MM.1S (cell line): ENCODE data around the gene KLHDC7A.

Experiments
- DNase-seq: peaks from one replicate; pipeline ENCODE4 v3.0.0-alpha.2; 2015
- H2AFZ ChIP-seq: fragments of 300-600 bp; sonication (generic); 2 replicates; pipeline ENCODE4 v1.6.0; 2016; ENCODE audit warnings: antibody characterized with exemption, low read length
- H3F3A ChIP-seq: fragments of 300-600 bp; sonication (generic); 2 replicates; pipeline ENCODE4 v1.6.1; 2016; ENCODE audit warnings: mild to moderate bottlenecking, antibody characterized with exemption, low read length, moderate library complexity, mixed read lengths; ENCODE audit not compliant: insufficient read depth
- H3K27ac ChIP-seq: fragments of 300-600 bp; sonication (generic); 2 replicates; pipeline ENCODE4 v1.5.1; 2016; ENCODE audit warnings: mild to moderate bottlenecking, low read length
- H3K27me3 ChIP-seq: fragments of 300-600 bp; sonication (generic); replicated peaks from 2 replicates; pipeline ENCODE4 v1.6.0; 2016; ENCODE audit warnings: low read length; ENCODE audit not compliant: insufficient read depth
- H3K36me3 ChIP-seq: fragments of 300-600 bp; sonication (generic); replicated peaks from 2 replicates; pipeline ENCODE4 v1.6.1; 2016; ENCODE audit warnings: mild to moderate bottlenecking, low read length, mixed read lengths; ENCODE audit not compliant: insufficient read depth
- H3K4me1 ChIP-seq: fragments of 300-600 bp; sonication (generic); 2 replicates; pipeline ENCODE4 v1.6.1; 2016; ENCODE audit warnings: low read length, mixed read lengths
- H3K4me2 ChIP-seq: fragments of 300-600 bp; sonication (generic); 2 replicates; pipeline ENCODE4 v1.6.0; 2016; ENCODE audit warnings: low read depth, low read length
- H3K4me3 ChIP-seq: fragments of 300-600 bp; sonication (generic); 2 replicates; pipeline ENCODE4 v1.5.1; 2016; ENCODE audit warnings: low read length, mixed read lengths
- H3K79me2 ChIP-seq: fragments of 300-600 bp; sonication (generic); 2 replicates; pipeline ENCODE4 v1.6.1; 2016; ENCODE audit warnings: mixed run types, low read length, mixed read lengths
- H3K9ac ChIP-seq: fragments of 300-600 bp; sonication (generic); 2 replicates; pipeline ENCODE4 v1.6.1; 2016; ENCODE audit warnings: low read length, mixed read lengths
- H3K9me2 ChIP-seq: fragments of 300-600 bp; sonication (generic); replicated peaks from 2 replicates; pipeline ENCODE4 v1.6.1; 2016; ENCODE audit warnings: mild to moderate bottlenecking, low read length, mixed read lengths; ENCODE audit not compliant: insufficient read depth
- H3K9me3 ChIP-seq: fragments of 300-600 bp; sonication (generic); replicated peaks from 2 replicates; pipeline ENCODE4 v1.6.1; 2016; ENCODE audit warnings: mild to moderate bottlenecking, low read length, mixed read lengths; ENCODE audit not compliant: insufficient read depth
- H4K20me1 ChIP-seq: fragments of 300-600 bp; sonication (generic); 2 replicates; pipeline ENCODE4 v1.6.1; 2016; ENCODE audit warnings: mild to moderate bottlenecking, low read length, moderate library complexity, mixed read lengths; ENCODE audit not compliant: insufficient read depth
- EZH2 ChIP-seq: fragments of 300-600 bp; sonication (generic); optimal IDR thresholded peaks from 2 replicates; pipeline ENCODE3; 2017; ENCODE audit warnings: low read depth, mild to moderate bottlenecking, antibody characterized with exemption, low read length, mixed read lengths
- EZH2phosphoT487 ChIP-seq: fragments of 300-600 bp; sonication (generic); IDR thresholded peaks from 2 replicates; pipeline ENCODE4 v1.6.1; 2018; ENCODE audit warnings: antibody characterized with exemption, low read length
- TF ChIP-seq, protein P1 (sequence below): fragments of 300-600 bp; sonication (generic); IDR thresholded peaks from 2 replicates; pipeline ENCODE4 v1.5.1; 2016; ENCODE audit warnings: antibody characterized with exemption, low read length, mixed read lengths

Gene KLHDC7A

DNA sequence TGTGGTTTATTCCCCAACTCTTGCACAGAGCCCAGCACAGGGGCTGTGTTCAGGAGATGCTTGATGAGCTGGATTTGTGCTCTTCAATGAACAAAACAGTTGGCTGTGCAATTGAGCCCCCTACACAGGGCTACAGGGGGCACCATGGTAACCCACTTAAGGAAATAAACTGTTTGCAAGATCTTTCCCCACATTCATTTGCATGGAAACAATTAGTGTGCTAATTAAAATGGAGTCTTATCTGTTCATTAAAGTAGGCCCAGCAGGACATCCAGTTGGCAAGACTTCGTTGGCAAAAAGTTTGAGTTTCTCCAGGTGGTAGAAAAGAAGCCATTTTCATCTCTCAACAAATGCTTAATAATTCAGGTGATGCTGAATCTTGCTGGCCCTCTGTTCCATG is 15.3 kb downstream of the KLHDC7A start:
- no peaks in the 10 kb centered on the region for H3K36me3 ChIP-seq
- H4K20me1 ChIP-seq = no peaks in the 10 kb centered on the region
- no peaks in the 10 kb centered on the region for H3K9me3 ChIP-seq
- no peaks in the 10 kb centered on the region for H3K9me2 ChIP-seq
- H3K4me1 ChIP-seq = no peaks in the 10 kb centered on the region
- peaks cover 75% of the 10 kb centered on the region for H3K27me3 ChIP-seq
- H3K79me2 ChIP-seq = no peaks in the 10 kb centered on the region
- H2AFZ ChIP-seq = no peak overlapping the region
- no peak overlapping the region for H3K4me3 ChIP-seq
- no peaks in the 10 kb centered on the region for H3F3A ChIP-seq
- H3K9ac ChIP-seq = no peak overlapping the region
- no peak for DNase-seq
- TF ChIP-seq EZH2phosphoT487 (no peak), EZH2 (no peak)
- TF ChIP-seq, protein P1, sequence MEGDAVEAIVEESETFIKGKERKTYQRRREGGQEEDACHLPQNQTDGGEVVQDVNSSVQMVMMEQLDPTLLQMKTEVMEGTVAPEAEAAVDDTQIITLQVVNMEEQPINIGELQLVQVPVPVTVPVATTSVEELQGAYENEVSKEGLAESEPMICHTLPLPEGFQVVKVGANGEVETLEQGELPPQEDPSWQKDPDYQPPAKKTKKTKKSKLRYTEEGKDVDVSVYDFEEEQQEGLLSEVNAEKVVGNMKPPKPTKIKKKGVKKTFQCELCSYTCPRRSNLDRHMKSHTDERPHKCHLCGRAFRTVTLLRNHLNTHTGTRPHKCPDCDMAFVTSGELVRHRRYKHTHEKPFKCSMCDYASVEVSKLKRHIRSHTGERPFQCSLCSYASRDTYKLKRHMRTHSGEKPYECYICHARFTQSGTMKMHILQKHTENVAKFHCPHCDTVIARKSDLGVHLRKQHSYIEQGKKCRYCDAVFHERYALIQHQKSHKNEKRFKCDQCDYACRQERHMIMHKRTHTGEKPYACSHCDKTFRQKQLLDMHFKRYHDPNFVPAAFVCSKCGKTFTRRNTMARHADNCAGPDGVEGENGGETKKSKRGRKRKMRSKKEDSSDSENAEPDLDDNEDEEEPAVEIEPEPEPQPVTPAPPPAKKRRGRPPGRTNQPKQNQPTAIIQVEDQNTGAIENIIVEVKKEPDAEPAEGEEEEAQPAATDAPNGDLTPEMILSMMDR = no peak
- no peak overlapping the region for H3K4me2 ChIP-seq
- no peak overlapping the region for H3K27ac ChIP-seq

DNA sequence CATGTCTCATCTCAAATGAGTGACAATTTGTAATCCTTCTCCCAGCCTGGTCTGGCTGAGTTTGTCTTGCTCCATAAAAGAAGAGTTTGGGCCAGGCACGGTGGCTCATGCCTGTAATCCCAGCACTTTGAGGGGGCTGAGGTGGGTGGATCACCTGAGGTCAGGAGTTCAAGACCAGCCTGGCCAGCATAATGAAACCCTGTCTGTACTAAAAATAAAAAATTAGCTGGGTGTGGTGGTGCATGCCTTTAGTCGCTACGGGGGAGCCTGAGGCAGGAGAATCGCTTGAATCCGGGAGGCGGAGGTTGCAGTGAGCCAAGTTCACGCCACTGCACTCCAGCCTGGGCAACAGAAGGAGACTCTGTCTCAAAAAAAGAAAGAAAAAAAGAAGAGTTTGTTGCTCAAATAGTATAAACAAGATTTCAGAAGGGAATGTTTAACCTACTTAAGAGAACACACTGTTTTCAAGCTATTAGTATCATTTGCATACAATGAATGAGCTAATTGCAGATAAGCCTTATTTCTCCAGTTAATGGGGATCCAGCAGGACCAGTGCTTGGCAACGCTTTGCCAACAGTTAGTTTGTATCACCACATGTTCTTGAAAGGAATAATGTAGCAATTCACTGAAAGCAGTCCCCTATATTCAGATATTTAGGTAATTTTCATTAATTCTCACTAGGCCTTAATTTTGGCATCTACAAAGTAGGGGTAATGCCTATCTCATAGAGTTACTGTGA is 15.9 kb downstream of the KLHDC7A start:
- H3K9me3 ChIP-seq = no peaks in the 10 kb centered on the region
- H3K9ac ChIP-seq = no peak overlapping the region
- H3K9me2 ChIP-seq = no peaks in the 10 kb centered on the region
- no peak overlapping the region for H3K27ac ChIP-seq
- H3K4me3 ChIP-seq = no peak overlapping the region
- H3K4me2 ChIP-seq = no peak overlapping the region
- no peaks in the 10 kb centered on the region for H3F3A ChIP-seq
- H3K4me1 ChIP-seq = no peaks in the 10 kb centered on the region
- no peak for DNase-seq
- no peaks in the 10 kb centered on the region for H3K36me3 ChIP-seq
- H3K27me3 ChIP-seq = peaks cover 81% of the 10 kb centered on the region
- no peak for TF ChIP-seq EZH2phosphoT487
- TF ChIP-seq EZH2 = no peak
- TF ChIP-seq, protein P1 = no peak
- no peaks in the 10 kb centered on the region for H3K79me2 ChIP-seq
- H4K20me1 ChIP-seq = no peaks in the 10 kb centered on the region
- no peak overlapping the region for H2AFZ ChIP-seq

DNA sequence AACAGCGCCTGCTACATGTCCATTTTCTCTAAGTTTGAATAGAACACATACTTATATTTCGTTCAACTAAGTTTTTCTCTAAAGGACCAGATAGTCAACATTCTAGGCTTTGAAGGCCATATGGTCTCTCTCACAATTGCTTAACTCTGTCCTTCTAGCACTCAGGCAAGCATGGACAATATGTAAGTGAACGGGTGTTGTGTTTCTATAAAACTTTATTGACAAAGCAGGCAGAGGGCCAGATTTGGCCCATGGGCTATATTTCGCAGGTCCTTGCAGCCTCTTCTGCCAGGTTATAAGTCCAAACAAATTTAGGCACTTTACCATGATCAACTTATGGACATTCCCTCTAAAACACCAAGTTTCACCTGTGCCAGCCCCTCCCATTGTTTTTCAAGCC is 21.1 kb downstream of the KLHDC7A start:
- no peaks in the 10 kb centered on the region for H3F3A ChIP-seq
- no peaks in the 10 kb centered on the region for H3K9me3 ChIP-seq
- H2AFZ ChIP-seq = no peak overlapping the region
- H4K20me1 ChIP-seq = no peaks in the 10 kb centered on the region
- no peaks in the 10 kb centered on the region for H3K4me1 ChIP-seq
- no peak overlapping the region for H3K4me3 ChIP-seq
- DNase-seq = no peak
- no peak overlapping the region for H3K4me2 ChIP-seq
- H3K27ac ChIP-seq = no peak overlapping the region
- H3K27me3 ChIP-seq = peaks cover 77% of the 10 kb centered on the region
- H3K9ac ChIP-seq = no peak overlapping the region
- no peaks in the 10 kb centered on the region for H3K79me2 ChIP-seq
- H3K36me3 ChIP-seq = no peaks in the 10 kb centered on the region
- no peaks in the 10 kb centered on the region for H3K9me2 ChIP-seq
- TF ChIP-seq EZH2 = no peak

DNA sequence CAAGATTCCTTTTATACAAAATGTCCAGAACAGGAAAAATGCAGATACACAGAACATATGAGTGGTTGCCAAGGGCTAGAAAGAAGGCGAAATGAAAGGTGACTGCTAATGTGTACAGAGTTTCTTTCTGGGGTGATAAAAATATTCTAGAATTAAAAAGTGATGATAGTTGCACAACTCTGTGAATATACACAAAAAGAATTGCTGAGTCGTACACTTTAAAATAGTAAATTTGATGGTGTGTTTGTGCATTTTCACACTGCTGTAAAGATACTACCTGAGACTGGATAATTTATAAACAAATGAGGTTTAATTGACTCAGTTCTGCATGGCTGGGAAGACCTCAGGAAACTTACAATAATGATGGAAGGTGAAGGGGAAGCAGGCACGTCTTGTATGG is 23.9 kb downstream of the KLHDC7A start:
- Histone ChIP-seq H3K4me1 (no peaks in the 10 kb centered on the region), H2AFZ (no peak overlapping the region), H3K9me3 (no peaks in the 10 kb centered on the region), H3K27ac (no peak overlapping the region), H3K4me2 (no peak overlapping the region), H3K4me3 (no peak overlapping the region), H3K9ac (no peak overlapping the region), H4K20me1 (no peaks in the 10 kb centered on the region), H3K36me3 (no peaks in the 10 kb centered on the region), H3F3A (no peaks in the 10 kb centered on the region; the same call in 1 of the 2 replicates), H3K9me2 (no peaks in the 10 kb centered on the region), H3K79me2 (no peaks in the 10 kb centered on the region), H3K27me3 (peaks cover 87% of the 10 kb centered on the region)
- DNase-seq = no peak
- TF ChIP-seq EZH2 (no peak), EZH2phosphoT487 (no peak)
- TF ChIP-seq, protein P1 = no peak
